ENCODE data around the gene ARID1A. TPM values are rescaled to one million over a fixed set of nuclear protein-coding genes. Genes with fewer than 3 reads are reported as not detected.

ARID1A gene
- total RNA-seq, 2 donors from 2014 or later, result 32.7 to 48.8 TPM

DNA sequence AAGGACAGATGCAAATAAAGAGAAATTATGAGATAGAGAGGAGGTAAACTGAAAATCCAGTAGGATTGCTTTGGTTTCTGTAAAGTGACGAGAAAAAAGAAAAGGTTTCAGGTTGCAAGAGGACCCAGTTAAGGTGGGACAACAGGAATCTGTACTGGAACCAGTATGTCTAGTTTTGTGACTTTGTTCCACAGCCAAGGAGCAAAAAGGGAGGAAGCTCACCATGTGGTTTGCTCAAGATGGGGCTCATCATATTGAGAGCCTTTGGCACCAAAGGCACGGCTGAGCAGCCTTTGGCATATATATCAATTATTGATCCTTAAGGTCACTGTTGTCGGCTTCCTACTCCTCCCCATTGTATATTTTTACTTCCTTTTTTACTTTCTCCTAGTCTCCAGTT is 128.9 kb downstream of the ARID1A start:
- no peaks in the 10 kb centered on the region for H3K27me3 ChIP-seq
- H3K36me3 ChIP-seq, result no peaks in the 10 kb centered on the region
- TF ChIP-seq, protein P1, sequence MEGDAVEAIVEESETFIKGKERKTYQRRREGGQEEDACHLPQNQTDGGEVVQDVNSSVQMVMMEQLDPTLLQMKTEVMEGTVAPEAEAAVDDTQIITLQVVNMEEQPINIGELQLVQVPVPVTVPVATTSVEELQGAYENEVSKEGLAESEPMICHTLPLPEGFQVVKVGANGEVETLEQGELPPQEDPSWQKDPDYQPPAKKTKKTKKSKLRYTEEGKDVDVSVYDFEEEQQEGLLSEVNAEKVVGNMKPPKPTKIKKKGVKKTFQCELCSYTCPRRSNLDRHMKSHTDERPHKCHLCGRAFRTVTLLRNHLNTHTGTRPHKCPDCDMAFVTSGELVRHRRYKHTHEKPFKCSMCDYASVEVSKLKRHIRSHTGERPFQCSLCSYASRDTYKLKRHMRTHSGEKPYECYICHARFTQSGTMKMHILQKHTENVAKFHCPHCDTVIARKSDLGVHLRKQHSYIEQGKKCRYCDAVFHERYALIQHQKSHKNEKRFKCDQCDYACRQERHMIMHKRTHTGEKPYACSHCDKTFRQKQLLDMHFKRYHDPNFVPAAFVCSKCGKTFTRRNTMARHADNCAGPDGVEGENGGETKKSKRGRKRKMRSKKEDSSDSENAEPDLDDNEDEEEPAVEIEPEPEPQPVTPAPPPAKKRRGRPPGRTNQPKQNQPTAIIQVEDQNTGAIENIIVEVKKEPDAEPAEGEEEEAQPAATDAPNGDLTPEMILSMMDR (IDR thresholded peaks at IDR 0.05), result no peak
- H3K27ac ChIP-seq, result no peak overlapping the region
- H3K4me3 ChIP-seq, result no peak overlapping the region
- H3K4me1 ChIP-seq, result peaks cover 0 to 37% of the 10 kb centered on the region in 2 donors
- no peaks in the 10 kb centered on the region for H3K9me3 ChIP-seq
- no peak for DNase-seq (ENCODE audit: low spot score)

DNA sequence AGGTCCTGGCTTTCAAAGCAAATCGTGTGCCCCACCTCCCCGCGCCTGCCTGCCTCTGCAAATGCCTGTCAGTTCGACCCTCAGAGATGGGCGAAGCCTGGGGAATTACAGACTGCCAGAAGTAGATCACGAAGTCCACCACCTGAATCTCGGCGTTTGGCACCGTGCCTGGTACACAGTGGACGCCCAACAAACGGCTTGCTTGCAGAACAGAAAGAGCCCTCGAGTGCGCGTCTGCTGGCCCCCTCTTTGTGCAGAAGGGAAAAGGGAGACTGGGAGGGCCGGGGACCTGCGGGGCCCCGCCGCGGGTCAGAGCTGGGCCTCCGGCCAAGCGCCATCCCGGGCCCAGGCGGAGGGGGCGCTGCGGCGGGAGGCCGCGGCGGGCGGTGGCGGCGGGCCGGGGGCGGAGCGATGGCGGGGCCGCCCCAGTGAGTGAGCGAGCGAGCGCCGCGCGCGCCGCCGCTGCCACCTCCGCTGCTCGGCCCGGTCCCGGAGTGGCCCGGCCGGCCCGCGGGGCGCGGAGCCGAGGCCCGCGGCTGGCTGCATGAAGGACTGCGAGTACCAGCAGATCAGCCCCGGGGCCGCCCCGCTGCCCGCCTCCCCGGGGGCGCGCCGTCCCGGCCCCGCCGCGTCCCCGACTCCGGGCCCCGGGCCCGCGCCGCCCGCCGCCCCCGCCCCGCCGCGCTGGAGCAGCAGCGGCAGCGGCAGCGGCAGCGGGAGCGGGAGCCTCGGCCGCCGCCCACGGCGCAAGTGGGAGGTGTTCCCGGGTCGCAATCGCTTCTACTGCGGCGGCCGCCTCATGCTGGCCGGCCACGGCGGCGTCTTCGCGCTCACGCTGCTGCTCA is 130.7 kb downstream of the ARID1A start, which contains the start of gene ZDHHC18:
TSS of gene ZDHHC18 (plus strand) at position 428 of the 845 bp plus-strand sequence. CDS start at position 545, 117 bp downstream.
- Histone ChIP-seq H3K4me3 (peak within 1 kb of the TSS; percentile 84 to 86), H3K27me3 (no peaks in the 10 kb centered on the region), H3K9me3 (no peaks in the 10 kb centered on the region), H3K27ac (peak within 1 kb of the TSS; percentile 85), H3K4me1 (peaks cover 0 to 43% of the 10 kb centered on the region in 2 donors), H3K36me3 (no peaks in the 10 kb centered on the region)
- TF ChIP-seq, protein P1 (IDR thresholded peaks at IDR 0.05), result peak; percentile 60 to 61
- DNase-seq (ENCODE audit: low spot score), result peak; percentile 62

DNA sequence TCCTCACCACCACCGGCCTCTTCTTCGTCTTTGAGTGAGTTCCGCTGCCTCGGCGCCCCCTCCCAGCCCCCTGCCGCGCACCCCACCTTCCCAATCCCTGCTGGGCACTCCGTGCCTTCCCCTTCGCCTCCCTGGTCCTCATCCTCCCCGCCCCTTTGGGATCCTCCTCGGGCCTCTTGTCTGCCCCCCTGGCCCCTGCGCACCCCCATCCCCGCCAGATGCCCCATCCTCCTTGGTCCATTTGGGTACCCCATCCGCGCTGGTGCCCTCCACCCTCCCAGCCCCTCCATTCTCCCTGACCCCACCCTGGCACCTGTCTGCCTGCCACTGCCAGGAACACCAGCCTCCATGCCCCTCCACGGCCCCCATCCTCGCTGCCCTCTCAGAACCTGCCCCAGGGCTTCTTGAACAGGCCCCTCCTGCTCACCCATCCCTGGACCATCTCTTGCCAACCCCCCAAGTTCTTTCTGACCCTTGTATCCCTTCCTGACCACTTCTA is 131.3 kb downstream of the ARID1A start:
- H3K36me3 ChIP-seq, result peaks cover 6% of the 10 kb centered on the region
- no peaks in the 10 kb centered on the region for H3K9me3 ChIP-seq
- H3K27ac ChIP-seq, result peak overlapping the region; percentile 85
- no peaks in the 10 kb centered on the region for H3K27me3 ChIP-seq
- TF ChIP-seq, protein P1 (IDR thresholded peaks at IDR 0.05), result no peak
- peaks cover 0 to 43% of the 10 kb centered on the region in 2 donors for H3K4me1 ChIP-seq
- H3K4me3 ChIP-seq, result peak overlapping the region; percentile 84 to 86
- DNase-seq (ENCODE audit: low spot score), result no peak

DNA sequence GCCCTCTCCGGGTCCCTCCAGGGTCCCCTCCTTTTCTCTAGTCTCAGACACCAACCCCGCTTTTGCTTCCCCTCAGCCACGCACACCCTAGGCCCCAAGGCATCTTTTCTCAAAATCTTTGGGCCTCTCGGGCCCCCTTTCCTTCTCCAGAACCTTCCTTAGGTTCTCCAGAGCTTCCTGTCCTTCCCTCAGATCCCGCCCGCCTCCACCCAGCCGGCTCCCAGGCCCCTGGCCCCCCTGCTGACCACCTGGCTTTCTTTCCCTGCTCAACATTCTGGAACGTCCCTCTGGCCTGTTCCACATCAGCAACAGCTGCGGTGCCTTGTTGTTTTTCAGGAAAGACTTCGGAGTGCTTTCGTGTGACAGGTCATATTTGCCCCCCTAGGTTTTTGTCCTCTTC is 131.8 kb downstream of the ARID1A start:
- DNase-seq (ENCODE audit: low spot score), result no peak
- Histone ChIP-seq H3K27ac (peak overlapping the region; percentile 85), H3K27me3 (no peaks in the 10 kb centered on the region), H3K4me3 (peak overlapping the region; percentile 84 to 86), H3K4me1 (peaks cover 0 to 43% of the 10 kb centered on the region in 2 donors), H3K36me3 (peaks cover 11% of the 10 kb centered on the region), H3K9me3 (no peaks in the 10 kb centered on the region)
- TF ChIP-seq, protein P1 (IDR thresholded peaks at IDR 0.05), result no peak

DNA sequence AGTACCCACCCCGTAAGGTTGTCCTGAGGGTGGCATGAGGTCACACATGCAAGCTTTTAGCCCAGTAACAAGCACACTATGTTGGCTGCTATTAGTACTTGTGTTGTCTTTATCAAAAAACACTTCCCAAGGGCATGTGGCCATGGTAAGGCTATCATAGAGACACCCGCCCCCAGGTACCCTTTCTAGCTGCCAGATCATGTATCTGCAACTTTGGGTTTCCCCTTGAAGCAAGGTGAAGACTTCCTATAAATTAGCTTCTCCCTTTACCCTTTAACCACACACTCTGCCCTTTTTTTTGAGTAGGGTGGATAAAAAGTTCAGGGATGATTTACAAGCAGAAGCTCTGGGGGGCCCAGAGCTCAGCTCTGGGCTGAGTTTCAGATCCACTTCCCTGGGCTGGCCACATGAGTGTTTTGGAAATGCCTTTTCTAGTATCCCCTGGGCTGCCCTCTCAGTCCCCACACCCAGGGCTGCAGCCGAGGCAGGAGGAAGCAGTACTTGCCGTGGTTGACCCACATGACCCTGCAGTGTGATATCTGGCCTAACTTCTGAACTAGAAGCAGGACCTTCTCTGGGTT is 132.7 kb downstream of the ARID1A start:
- Histone ChIP-seq H3K4me3 (no peak overlapping the region), H3K27me3 (no peaks in the 10 kb centered on the region), H3K9me3 (no peaks in the 10 kb centered on the region), H3K36me3 (peaks cover 20% of the 10 kb centered on the region), H3K27ac (peak overlapping the region; percentile 85), H3K4me1 (peaks cover 0 to 43% of the 10 kb centered on the region in 2 donors)
- no peak for DNase-seq (ENCODE audit: low spot score)
- TF ChIP-seq, protein P1 (IDR thresholded peaks at IDR 0.05), result no peak

Measured in right atrium auricular region (tissue), 2 donors.